Measurements from ENCODE around the gene CTNNBIP1.
"Not testable (repeated sequence)": the region's sequence is repeated elsewhere in the genome, so short reads cannot be mapped to it uniquely, and the experiment has no call there.

Gene CTNNBIP1, protein sequence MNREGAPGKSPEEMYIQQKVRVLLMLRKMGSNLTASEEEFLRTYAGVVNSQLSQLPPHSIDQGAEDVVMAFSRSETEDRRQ

DNA sequence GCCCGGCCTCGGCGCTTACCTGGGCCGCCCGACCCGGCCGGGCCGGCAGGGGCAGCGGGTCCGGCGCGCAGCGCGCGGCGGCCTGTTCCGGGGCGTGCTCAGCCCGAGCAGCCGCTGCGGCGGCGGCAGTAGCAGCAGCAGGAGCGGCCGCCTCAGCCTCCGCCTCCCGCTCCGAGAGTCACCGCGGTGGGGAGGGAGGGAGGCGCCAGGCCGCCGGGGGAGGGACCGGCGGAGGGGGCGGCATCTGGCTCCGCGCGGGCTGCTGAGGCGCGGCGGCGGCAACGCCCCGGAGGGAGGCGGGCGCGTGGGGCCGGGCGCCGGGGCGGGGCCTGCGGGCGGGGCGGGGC lies at the start of gene CTNNBIP1:
CTNNBIP1 (minus strand) TSS at position 194 of the 347 bp plus-strand sequence. CDS start 38,205 bp downstream, outside the sequence.
- DNase-seq (ENCODE audit: low read depth, low spot score) = no peak

DNA sequence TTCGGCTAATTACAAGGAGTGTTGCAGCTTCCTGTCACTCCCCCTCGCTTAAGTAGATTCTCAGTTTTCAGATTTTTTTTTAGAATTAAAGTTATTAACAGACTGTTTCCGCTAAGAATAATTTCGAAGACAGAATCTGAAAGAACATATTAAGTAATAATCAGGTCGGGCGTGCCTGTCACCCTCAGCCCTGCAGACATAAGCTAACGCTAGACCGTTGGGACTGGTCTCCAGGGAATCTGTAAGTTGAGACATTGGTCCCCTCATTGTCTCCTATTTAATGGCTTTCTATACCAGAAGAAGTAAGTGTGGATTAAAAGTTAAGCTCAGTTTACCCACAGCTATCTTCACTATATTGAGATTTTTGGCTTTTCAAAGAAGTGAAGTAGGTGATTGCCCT lies 47.7 kb upstream of the CTNNBIP1 start:
- DNase-seq (ENCODE audit: low read depth, low spot score) = no peak

DNA sequence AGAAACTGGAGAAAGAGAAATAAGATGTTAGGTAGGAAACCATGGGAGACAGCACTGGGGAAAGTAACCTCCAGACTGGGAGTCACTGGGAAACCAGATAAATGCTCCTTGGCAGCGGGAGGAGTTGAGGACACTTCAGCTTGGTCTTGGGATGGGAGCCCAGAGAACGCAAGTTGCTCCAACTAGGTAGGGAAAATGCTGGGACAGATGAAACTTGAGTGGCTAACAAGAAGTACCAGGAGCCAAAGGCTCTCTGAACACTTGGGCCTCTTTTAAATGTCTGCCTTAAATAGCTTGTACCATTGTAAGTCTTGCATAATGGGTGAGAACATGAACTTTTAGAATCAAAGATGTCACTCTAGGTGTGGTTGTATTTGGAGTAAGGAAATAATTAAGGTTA lies 36.2 kb upstream of the CTNNBIP1 start:
- no peak for DNase-seq (ENCODE audit: low read depth, low spot score)

DNA sequence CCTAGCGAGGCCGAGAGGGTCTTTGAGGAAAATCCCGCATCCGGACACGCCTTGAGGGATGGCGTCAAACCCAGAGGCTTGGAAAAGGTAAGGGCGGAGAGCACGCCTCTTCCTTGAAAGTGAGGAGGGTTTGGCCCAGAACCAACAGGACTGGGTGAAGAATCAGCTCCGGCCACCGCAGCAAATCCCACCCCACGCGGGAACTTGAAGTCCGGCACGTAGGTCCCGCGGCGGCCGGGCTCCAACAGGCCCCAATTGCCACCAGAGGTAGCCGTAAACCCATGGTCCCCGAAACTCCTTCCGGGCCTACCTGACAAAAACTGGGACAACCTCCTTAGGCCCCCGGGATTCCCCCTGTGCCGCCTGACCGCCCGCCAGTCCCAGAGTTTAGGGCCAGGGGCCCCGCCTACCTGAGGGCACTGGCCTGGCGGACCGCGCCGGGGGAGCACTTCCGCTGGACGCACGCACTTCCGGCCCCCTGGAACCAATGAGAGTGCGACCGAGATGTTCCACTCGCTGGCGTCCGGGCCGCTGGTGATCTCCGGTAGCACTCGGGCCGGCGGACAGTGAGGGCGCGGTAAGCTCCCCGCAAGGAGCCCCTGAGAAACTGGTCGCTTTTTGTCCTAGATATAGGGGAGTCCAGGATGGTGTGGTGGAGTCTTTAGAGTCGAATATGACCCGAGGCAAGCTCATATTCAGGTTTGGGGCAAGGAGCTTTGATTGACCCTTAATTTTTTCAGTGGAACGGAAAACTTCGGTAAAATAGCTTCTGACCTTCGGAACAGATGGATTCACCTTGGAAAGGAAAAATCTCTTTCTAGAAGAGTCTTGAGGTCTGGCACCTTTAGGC lies 33.1 kb upstream of the CTNNBIP1 start, which contains the start of the genes LZIC and NMNAT1:
LZIC (minus strand) TSS at position 453 of the 850 bp plus-strand sequence. CDS start 6,772 bp downstream, outside the sequence.
NMNAT1 (plus strand) TSS at position 537 of the 850 bp plus-strand sequence. CDS start 28,599 bp downstream, outside the sequence.
- peak; percentile 97 for DNase-seq (ENCODE audit: low read depth, low spot score)

DNA sequence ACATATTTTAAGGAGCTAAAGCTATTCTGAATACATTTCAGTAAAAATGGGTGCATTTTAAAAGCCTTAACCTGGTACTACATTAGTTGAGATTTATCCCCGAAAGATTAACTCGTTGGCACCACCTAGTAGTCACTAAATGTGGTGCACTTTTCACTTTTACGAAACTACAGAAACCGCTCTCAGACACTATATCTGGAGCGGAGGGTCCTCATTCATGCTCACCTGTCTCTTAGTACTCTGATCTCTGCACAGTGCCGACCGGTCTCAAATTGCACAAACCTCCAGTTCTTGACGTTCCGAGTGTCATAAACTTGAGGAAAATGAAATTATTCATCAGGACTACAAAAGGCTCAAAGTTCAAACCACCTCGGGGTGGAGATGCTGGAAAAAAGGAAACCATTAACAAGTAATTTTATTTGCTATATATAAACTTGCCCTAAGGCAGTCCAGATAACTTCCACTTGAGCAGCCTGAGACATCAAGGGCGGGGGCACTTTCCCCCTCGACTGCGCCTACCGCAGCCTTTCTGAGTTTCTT lies 32.4 kb upstream of the CTNNBIP1 start:
- peak; percentile 34 for DNase-seq (ENCODE audit: low read depth, low spot score)

DNA sequence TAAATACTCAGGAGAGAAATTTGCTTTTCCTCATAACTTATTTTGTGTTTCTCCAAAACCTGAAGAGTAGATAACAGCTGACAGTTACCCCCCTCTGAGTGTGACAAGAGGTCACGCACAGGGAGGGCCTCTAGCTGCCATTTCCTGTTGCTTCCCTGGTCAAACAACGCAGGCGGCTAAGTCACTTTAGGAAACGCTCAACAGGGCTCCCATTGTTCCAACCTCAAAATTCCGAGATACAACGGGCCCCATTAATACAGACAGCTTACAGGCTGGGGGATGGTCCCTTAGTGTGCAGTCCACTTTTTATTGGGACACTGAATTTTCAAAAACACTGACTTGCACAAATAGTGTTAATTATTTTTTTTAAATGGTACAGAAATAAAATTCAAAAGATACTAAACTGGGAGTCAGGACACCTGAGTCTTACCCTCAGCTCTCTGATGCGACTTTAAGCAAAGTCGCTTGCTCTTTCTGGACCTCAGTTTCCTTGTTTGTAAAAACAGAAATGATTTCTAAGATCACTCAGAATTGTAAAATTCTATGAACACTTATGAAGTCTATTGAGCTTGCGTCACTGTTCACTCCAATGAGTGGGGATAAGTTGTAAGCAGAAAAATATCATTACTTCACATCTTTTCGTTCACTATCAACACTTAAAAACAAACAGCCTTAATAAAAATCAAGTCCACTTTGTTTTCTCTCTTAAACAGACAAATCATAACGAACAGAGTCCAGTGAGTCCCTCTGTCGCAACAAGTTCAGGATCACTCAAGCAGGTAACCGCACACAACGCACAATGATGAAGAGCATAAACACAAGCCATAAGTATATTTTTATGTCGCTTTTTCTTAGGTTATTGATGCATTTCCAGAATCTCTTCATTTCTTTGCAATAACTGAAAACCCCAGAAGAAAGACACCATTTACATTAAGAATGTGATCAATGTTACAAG lies 19.6 kb upstream of the CTNNBIP1 start:
- DNase-seq (ENCODE audit: low read depth, low spot score) = peak; percentile 32

DNA sequence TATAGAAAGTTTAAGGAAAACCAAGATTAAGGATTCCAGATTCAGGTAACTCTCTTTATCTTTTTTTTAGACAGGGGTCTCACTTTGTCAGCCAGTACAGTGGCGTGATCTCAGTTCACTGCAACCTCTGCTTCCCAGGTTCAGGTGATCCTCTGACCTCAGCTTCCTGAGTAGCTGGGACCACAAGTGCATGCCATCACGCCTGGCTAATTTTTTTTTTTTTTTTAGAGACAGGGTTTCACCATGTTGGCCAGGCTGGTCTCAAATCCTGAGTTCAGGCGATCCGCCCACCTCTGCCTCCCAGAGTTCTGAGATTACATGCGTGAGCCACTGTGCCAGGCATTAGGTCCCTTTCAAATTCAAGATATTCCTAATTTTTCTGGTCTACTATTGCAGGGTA lies 17.2 kb upstream of the CTNNBIP1 start:
- DNase-seq (ENCODE audit: low read depth, low spot score) = no peak

DNA sequence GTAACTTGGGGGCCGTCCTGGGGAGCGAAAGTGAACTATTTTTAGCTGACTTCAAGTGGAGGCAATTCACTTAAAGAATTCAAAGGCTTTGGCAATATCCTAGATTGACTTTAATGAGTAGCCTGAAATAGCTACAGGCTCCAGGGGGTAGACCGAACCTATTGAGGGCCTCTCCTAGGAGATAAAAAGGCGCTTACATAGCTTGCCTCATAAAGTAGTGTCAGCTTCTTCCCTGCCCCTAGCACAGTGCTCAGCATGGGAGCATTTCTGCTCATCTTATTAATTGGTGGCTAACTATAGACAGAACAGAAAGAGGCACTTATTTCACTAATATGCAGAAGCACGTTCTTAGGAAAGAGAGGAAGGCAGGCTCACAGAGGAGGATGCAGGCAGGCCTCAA lies 12.3 kb upstream of the CTNNBIP1 start:
- no peak for DNase-seq (ENCODE audit: low read depth, low spot score)

DNA sequence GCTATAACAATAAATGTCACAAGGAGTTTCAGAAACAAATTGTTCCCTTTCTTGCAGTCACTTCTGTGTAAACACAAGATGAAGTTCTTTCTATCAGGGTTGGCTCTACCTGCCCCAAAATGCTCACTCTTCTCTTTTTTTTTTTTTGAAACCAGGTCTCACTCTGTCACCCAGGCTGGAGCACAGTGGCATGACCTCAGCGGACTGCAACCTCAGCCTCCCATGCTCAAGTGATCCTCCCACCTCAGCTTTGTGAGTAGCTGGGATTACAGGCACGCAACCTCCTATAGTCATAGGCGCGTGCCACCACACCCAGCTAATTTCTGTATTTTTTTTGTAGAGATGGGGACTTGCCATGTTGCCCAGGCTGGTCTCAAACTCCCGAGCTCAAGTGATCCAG lies 10.5 kb upstream of the CTNNBIP1 start:
- DNase-seq (ENCODE audit: low read depth, low spot score) = no peak

DNA sequence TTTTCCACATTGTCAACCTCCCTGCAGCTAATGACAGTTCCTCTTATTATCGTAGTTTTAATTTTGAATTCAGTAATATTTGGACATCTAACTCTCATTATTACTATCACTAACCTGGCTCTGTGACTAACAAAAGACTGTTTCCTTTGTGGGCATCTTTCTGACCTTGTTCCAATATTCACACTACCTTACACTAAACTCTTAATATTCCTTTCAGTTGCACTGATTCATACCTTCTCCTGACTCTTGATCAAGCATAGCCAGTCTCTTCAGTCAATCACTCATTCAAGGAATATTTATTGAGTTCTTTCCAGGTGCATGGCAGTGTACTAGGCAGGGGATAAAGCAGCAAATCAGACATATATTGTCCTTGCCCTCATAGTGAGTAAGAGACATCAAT lies 7.8 kb upstream of the CTNNBIP1 start:
- no peak for DNase-seq (ENCODE audit: low read depth, low spot score)

DNA sequence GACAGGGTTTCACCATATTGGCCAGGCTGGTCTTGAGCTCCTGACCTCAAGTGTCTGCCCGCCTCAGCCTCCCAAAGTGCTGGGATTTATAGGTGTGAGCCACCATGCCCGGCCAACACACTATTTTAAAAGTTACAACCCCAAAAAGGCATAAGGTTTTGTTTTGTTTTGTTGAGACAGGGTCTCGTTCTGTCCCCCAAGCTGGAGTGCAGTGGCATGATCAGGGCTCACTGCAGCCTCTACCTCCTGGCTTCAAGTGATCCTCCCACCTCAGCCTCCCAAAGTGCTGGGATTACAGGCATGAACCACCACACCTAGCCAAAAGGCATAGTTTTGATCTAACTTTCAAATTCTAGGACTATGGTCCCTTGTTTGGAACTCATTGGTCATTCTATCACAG lies 7.4 kb upstream of the CTNNBIP1 start:
- not testable (repeated sequence) for DNase-seq (ENCODE audit: low read depth, low spot score)

DNA sequence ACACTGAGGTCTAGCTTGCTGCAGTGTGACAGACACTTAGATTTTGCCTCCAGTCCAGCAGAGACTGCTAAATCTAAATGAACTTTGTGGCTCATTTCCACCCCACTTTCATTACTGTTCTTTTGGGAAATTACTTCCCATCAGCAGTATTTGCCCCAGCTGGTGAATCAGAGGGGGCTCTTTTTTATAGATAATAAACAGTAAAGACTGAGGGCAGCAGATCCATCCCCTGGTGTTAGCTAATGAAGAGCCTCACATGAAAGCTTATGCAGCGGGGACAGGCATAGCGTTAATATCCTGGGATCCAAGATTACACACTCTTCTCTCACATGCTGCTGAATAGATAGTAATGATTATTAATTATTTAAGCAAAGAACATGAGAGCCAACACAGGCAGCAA lies 6.4 kb upstream of the CTNNBIP1 start:
- no peak for DNase-seq (ENCODE audit: low read depth, low spot score)

DNA sequence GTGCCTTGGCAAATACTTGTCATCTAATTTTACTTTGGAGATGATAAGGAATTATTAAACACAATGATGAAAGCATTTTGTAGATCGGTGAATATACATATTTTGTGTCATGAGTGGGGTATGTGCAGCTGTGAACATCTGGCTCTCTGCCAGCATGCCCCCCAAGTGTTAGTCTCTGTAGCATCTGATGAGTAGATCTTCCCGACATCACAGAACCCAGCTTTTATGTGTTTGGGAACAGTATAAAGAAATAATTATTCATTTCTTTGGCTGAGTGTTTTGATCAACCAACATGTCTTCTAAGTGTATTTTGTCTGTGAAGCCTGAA lies 4.5 kb upstream of the CTNNBIP1 start:
- DNase-seq (ENCODE audit: low read depth, low spot score) = no peak

DNA sequence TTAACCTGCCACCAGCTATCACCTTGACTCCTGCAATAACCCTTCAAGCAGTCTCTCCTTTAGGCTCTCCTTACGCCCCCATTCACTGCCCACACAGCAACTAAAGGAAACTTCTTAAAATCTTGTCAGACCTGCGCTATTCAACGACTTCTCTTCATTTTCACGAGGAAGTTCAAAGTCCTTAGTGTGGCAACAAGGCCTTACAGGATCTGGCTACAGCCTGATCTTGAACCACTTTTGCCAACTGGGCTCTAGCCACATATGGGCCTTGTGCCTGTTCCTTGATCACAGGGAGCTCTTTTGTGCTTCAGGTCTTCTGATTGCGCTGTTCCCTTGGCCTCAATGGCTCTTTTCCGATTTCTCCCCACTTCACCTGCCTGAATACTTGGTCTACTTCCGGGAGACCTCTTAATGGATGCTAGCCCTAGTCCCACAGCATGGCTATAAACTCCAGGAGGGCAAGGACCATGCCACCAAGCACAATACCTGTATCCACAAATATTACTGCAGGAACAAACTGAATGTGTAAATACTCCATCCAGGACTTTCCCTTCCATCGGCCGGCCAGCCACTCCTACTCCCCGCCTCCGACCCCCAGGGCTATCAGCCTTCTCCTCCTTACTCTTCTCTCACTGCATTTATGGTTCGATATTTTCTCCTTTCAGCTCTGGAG lies 2.3 kb upstream of the CTNNBIP1 start:
- no peak for DNase-seq (ENCODE audit: low read depth, low spot score)

DNA sequence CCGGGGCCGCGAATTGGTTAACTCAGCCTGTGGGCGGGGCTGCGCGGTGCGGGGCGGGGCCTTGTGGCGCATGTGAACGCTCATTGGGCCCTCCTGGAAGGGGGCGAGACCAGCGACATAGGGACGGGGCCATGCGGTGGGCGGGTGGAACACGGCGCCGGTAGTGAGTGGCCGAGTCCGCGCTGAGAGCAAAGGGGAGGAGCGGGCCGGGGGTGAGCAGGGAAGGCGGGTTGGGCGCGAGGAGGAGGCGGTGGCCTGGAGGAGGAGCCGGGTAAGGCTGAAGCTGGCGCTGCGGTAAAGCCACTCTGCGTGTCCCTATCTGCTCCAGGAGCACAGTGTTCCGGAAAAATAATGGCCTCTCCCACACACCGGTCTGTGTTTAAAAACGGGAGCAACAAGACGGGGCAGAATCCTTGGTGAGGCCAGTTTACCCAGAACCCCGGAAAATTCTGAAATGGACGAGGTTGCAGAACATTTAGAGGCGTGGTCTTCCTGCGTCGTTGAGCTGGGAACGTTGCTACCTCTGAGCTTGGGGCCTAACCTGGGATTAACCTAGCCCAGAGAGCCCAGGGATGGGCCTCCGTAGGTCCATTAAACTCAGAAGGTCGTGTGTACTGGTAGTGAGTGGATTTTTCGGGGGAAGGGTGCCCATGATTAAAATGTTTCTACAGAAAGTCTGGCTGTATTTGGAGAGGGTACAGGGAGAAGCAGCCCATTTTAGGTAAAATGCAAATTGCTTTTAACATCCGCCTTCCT lies 532 bp upstream of the CTNNBIP1 start:
- peak; percentile 99 for DNase-seq (ENCODE audit: low read depth, low spot score)

DNA sequence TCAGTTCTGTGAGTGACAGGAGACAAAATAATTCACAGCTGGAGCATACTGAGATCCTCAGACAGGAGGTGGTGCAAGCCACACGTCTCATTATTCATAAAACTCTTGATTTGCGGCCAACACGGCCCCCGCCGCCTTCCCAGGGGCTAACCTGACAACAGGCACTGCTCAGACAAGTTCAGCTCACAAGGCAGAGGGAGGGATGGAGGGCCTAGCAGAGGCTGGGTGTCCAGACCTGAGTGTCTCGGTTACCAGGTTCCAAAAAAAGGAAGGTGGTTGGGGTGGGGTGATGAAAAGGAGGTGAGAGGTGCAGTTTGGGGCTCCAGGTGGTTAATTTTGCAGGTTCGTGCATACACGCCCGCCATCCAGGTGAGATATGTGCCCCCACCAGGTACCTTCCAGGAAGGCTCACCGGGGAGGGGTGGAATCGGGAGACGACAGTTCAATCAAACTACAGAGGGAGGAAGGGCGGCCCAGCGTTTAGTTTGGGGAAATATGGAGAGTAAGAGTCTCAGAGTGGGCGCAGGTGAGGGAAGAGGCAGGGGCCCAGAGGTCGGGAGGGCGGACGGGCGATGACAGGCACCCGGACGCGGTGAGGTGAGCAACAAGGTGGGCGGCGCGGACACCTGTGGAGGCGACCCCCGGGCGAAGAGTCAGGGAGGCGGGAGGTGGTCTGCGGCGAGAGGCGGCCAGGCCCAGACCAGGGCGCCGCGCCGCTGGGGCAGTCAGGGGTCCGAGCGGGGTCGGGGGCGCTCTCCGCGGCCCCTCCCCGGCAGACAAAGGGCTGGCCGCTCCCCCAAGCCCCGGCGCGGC lies 629 bp downstream of the CTNNBIP1 start:
- peak; percentile 36 for DNase-seq (ENCODE audit: low read depth, low spot score)

DNA sequence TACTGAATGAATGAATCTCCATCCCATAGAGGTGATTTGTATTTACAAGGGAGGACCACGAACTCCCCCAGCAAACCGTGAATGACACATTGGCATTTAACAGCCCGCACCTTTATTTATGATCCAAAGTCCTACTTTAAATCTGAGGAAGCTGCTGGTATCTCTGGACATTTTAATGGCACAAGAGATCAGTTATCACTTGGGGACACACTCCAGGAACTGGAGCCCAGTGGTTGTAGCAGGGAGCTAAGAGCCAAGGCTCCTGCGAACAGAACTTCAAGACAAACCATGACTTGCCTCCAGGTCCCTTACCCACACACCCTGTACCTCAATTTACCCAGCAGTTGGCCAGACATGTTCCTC lies 1.2 kb downstream of the CTNNBIP1 start:
- DNase-seq (ENCODE audit: low read depth, low spot score) = no peak

DNA sequence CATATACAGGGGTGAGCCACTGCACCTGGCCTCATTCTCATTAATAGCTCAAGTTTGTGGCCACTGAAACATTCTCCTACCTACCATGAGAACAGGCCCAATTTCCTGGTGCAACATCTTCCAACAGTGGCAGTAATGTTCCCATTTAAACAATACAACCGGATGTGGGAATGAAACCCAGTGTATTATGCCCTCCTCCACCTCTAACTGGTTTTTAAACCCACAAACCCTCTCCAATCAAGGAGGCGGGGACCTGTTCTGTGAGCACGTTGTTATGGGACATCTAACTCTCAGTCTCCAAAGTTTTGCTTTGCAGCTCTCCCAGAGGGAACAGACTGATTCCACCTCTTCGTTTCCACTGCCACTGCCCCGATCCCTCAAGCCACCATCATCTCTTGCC lies 2.6 kb downstream of the CTNNBIP1 start:
- no peak for DNase-seq (ENCODE audit: low read depth, low spot score)

DNA sequence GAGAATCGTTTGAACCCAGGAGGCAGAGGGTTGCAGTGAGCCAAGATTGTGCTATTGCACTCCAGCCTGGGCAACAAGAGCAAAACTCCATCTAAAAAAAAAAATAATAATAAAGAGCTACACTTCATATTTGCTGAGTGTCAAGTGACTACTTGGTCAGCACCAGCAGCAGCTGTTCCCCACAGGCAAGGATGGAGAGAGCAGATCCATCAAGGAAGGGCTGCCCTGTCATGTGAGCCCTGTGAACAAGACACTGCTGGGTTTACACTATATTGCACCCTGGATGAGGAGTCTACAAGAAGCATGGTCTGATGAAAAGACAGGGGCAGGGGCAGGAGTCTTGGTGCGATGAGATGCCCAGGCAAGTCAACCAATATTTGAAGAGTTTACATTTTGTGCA lies 3.6 kb downstream of the CTNNBIP1 start:
- no peak for DNase-seq (ENCODE audit: low read depth, low spot score)

DNA sequence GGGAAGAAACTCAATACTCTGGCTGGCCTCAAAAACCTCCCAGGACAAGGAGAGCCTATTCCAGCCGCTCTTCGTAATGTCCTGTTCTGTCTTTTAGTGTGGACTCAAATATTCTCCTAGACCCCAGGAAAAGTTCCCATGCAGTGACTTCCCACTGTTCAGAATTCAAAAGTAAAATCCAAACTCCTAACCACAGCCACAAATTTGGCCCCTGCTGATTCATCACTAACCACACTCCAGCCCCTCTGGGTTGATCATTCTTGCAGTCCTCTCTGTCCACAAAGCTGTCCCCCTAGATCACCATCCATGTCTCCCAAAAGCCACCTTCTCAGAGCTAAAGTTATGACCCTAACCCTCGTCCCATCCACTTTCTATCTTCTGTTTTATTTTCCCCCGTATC lies 5.1 kb downstream of the CTNNBIP1 start:
- no peak for DNase-seq (ENCODE audit: low read depth, low spot score)
